Measurements from ENCODE around the gene RELN.
A peak's percentile ranks its signal among the peaks of the same experiment; 100 is the strongest.

RELN gene

DNA sequence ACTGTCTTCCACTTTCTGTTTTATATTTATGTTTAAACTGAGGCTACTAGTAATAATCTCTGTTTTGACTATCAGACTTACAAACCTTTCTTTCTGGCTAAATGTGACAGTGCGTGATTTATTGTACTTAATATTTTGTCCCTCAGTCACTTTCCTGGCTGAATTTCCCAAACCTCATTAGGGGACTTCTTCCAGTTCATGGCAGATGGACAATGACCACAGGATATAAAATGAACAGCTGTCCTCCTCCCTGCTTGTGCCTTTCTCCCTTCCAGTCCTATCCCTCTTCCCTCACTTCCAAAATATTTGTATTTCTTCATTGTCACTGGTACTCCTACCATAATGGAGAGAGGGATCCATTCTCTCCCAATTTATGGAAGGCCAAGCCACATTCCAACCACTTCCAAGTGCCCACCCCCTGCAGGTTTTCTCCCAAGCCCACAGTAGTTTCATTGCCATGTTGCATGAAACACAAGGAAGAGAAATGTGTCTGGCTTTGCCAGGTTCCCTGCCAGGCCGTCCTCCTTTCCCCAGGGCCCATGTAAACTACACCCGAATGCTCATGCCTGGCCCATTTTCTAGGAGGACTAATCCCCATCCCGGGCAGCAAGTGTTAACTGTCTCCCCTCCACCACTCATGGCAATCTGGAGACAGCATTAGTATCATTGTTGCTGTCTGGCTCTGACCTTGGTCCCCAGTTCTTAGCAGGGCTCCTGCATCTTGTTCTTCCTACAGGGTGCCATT lies 273.9 kb downstream of the RELN start:
- peak; percentile 93 for DNase-seq (ENCODE audit: low spot score)

DNA sequence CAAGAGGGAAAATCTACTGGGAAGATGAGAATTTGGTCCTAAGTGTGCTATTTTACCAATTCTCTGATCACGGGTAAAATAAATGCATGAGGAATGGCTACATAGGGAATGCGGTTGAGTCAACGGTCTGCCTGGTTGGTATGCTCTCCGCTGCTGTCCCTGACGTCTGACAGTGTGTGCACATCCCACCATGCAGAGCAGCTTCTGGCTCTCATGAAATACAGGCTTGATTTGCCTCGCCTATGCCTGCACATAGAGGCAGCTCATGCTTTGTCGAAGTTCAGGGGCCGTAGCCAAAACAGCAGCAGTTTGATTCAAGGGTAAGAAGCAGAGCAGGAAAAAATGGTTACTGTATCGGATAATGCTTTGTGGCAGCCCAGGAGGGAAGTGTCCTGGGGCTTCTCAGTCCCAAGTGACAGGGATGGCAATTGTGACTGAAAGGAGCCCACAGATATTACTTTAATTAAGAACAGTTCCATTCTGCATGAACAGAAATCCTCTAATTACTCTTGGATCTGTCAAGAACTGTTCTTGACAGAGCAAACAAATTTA lies 275.0 kb downstream of the RELN start:
- DNase-seq (ENCODE audit: low spot score): peak; percentile 70

- peak; percentile 59 for DNase-seq (ENCODE audit: low spot score)
Observed at GRCh38 chr7:103712991-103713778, 276.3 kb downstream of the RELN start.

DNA sequence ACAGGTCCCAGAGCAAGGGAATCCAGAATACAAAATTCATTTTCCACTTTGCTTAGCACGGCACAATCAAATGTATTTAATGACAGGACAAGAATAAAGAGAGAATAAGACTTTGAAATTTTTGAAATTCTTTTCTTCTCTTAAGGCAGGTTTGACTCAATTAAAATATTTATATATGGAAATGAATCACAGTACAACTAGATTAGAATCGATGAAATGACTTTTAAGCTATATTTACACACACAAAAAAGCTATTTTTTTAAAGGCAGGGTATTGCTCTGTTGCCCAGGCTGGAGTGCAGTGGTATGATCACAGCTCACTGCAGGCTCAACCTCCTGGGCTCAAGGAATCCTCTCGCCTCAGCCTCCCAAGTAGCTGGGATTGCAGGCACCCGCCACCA lies 278.0 kb downstream of the RELN start:
- DNase-seq (ENCODE audit: low spot score): no peak

- DNase-seq (ENCODE audit: low spot score): no peak
Observed at GRCh38 chr7:103710247-103710646, 279.2 kb downstream of the RELN start.

DNA sequence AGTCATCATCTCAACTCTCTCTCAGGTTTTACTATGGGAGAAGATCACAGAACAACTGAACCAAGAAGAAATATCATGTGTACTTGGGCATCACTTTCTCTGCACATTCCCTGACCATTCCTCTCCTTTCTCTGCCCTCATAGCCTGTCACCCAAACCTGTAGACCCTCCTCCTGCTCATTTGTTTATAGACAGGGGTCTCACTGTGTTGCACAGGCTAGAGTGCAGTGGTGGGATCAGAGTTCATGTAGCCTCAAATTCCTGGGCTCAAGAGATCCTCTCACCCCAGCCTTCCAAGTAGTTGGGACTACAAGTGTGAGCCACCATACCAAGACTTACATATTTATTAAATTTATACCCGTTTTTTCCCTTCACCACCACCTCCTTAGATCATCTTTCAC lies 282.7 kb downstream of the RELN start:
- no peak for DNase-seq (ENCODE audit: low spot score)

DNA sequence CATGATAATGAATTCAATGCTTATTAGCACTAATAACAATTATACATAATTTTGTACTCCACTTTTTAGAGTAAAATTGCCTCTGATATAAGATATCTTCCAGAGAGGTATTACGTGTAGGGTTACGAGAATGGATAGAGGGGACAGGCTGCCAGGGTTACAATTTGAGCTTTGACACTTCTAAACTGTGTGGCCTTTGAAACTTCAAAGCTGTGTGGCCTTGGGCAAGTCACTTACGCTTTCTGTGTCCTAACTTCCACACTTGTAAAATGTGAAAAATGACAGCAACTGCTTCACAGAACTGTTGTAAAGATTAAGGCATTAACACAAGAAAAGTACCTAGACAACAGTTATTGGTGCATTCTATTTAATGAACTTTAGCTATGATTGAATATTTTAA lies 283.9 kb downstream of the RELN start:
- no peak for DNase-seq (ENCODE audit: low spot score)

GRCh38 chr7:103704701-103705100 lies 284.8 kb downstream of the RELN start:
- DNase-seq (ENCODE audit: low spot score): peak; percentile 97

- DNase-seq (ENCODE audit: low spot score): peak; percentile 72
Observed at GRCh38 chr7:103702982-103703381, 286.5 kb downstream of the RELN start.

- no peak for DNase-seq (ENCODE audit: low spot score)
Observed at GRCh38 chr7:103702454-103702853, 287.0 kb downstream of the RELN start.

- DNase-seq (ENCODE audit: low spot score): no peak
Observed at GRCh38 chr7:103699032-103699431, 290.4 kb downstream of the RELN start.

GRCh38 chr7:103698064-103698463 lies 291.4 kb downstream of the RELN start:
- DNase-seq (ENCODE audit: low spot score): no peak

DNA sequence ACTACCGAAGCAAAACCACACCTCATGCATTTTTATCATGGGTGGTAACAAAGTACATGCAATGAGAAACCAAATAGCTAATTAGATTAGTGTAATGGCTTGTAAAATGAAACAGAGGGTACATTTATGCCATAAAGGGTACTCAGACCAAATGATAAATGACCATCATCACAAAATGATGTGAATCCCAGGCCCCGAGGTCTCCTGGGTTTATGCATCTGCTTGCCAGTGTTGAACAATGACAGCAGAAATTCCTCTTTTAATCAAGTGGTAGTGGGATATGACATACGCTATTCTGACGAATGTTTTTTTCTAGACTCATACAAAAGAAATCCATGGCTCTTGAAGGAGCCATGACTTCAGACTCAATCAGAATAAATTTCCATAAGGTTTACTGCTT lies 293.9 kb downstream of the RELN start:
- DNase-seq (ENCODE audit: low spot score): no peak

DNA sequence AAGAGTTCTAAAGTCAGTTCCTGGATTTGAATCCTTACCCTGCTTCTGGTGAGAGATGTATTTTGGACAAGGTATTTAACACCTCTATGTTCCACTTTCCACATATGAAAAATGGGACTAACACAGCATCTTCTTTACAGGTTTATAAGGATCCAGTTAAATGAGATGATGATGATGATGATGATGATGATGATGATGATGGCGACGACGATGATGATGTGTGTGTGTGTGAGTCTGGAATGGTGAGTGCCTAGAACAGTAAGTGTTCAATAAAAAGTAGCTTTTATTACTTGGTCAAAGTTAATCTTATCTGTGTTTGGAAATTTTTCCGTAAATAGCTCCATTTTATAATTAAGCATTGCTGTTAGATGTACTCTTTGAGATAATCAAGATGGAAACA lies 295.2 kb downstream of the RELN start:
- DNase-seq (ENCODE audit: low spot score): no peak

DNA sequence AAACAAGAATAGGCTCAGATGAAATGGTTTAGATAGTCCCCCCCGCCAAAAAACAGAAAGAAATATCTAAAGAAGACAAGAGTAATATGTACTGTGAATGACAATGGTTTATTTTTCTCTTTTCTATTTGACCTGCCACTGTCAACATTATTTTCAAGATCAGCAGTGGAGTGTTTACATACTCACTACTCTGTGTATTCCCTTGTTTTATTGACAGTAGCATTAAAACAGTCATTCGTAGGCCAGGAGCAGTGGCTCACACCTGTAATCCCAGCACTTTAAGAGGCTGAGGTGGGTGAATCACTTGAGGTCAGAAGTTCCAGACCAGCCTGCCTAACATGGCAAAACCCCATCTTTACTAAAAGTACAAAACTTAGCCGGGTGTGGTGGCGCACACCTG lies 298.2 kb downstream of the RELN start:
- DNase-seq (ENCODE audit: low spot score): no peak

DNA sequence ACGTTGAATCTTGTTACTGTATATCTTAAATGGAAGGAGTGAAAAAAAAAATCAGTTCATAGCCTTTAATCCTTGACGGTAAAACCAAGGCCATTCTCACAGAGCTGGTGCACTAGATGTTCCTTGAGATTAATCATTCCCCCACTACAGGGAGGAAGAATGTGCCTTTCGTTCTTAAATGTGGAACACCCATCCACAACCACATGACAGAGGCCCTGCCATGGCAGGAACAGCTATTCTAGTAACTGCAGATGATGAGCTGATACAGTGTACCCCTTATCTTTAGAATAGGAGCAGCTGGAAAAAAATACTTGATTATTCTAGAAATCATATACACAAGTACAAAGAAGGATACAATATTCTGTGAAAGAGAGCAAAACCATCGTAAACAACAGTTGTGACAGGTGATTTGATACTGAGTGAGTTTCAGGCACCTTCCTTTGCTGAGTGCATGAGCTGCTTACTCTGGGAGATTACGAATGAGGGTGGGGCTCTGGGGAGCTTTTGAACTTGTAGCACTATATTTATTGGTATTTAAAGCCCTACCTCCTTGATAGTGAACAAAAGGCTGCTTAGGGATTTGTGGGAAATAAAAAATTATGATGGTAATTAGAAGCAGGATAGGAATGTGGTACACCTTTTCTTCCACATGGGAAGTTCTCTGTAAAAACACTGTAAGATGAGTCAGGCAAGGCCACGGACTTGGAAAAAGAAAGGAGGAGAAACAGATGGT lies 299.1 kb downstream of the RELN start:
- DNase-seq (ENCODE audit: low spot score): no peak

DNA sequence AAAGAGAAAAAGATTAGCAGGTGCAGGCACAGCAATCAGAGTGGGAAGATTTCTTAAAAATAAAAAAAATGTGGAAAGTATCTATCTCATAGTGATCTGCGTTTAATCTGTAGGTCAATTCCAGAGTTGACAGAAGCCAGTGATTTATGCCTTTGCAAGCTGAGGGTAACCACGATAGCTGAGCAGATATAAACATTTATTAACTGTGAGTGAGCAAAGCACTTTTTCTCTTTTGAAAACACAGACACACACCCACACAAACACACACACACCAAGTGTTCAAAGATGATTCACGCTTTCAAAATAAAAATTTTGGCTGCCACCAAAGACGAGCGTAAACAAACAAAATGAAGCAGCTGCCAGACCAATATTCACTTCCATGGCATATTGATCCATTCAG lies 300.2 kb downstream of the RELN start:
- no peak for DNase-seq (ENCODE audit: low spot score)

DNA sequence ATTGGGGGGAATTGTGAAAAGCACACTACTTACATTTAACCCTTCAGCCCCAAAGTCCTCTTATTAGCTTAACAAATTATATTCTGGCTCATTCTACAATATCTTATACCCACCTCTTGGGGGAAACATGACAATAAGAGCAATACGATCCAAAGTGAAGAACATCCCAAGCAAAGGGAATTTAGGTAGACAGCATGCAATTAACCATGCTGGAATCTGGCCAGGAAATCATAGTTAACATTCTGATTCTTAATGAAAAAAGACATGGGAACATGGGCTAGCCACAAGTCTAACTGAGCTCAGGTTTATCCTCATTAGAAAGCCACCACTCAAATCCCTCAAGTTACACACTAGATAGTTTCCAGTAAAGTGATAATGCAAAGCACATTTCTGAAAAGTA lies 301.5 kb downstream of the RELN start:
- peak; percentile 76 for DNase-seq (ENCODE audit: low spot score)

GRCh38 chr7:103687272-103687671 lies 302.2 kb downstream of the RELN start:
- no peak for DNase-seq (ENCODE audit: low spot score)

GRCh38 chr7:103686763-103687162 lies 302.7 kb downstream of the RELN start:
- DNase-seq (ENCODE audit: low spot score): peak; percentile 47

DNA sequence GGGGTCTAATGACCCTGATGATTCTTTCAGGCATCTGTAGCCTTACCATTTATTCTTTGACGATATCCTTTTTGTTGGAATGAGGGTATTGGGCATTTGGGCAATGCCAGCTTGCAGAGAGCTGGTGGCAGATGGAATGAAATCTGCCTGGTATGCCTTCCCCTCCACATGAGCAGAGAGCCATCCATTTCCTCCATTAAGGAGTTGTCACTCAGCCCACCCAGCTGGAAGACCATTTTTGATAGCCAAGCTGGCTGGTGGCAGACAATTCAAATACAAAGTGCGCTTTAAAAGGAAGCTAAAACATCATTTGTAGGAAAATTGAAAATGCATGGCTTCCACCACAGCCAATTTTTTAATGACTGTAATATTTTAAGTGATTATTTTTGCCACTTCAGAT lies 303.4 kb downstream of the RELN start:
- DNase-seq (ENCODE audit: low spot score): peak; percentile 98

DNA sequence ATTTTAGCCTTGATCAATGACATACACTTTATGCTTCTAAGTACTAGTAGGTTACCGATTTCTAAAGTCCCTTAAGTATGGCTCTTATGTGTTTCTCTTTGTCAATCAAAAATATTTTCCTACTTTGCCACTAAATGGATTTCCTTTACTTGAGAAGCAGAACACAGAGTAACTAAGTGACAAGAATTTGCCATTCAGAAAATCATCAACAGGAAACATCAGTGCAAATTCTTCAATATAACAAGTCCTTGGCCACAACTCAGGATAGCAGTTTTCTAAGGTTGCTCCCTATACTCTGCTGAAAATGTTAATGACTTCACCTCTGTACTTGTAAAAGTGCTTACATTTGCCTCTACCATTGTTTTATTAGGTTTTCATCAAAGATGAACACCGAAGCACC lies 303.8 kb downstream of the RELN start:
- DNase-seq (ENCODE audit: low spot score): no peak

DNA sequence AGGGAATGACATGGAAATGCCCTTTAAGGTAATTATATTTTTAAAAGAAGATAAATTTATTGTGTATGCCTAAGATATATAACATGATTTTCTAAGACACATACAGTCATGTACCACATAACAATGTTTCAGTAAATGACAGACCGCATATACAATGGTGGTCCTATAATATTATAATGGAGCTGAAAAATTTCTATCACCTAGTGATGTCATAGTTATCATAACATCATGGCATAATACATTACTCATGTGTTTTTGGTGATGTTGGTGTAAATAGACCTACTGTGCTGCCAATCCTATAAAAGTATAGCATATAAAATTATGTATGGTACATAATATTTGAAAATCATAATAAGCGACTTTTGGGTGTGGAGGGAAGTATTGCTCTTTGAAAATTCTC lies 306.1 kb downstream of the RELN start:
- no peak for DNase-seq (ENCODE audit: low spot score)

All from cerebellar cortex (tissue), 1 donor.